ENCODE measurements around the gene AGAP1.

AGAP1 gene

GRCh38 chr2:235723371-235723770, 229.5 kb downstream of the AGAP1 start:
- ATAC-seq = no peak

GRCh38 chr2:235723811-235724465, 230.1 kb downstream of the AGAP1 start:
- ATAC-seq = no peak

GRCh38 chr2:235725016-235725489, 231.2 kb downstream of the AGAP1 start:
- ATAC-seq = no peak

GRCh38 chr2:235725841-235726240, 232.0 kb downstream of the AGAP1 start:
- no peak for ATAC-seq

- ATAC-seq = no peak
Measured at GRCh38 chr2:235726554-235726953, 232.7 kb downstream of the AGAP1 start.

GRCh38 chr2:235727174-235727573, 233.3 kb downstream of the AGAP1 start:
- no peak for ATAC-seq

- no peak for ATAC-seq
Measured at GRCh38 chr2:235727891-235728799, 234.3 kb downstream of the AGAP1 start.

- ATAC-seq = no peak
Measured at GRCh38 chr2:235728800-235729556, 235.1 kb downstream of the AGAP1 start.

- no peak for ATAC-seq
Measured at GRCh38 chr2:235729557-235729947, 235.7 kb downstream of the AGAP1 start.

- no peak for ATAC-seq
Measured at GRCh38 chr2:235730115-235730514, 236.3 kb downstream of the AGAP1 start.

GRCh38 chr2:235733761-235734160, 239.9 kb downstream of the AGAP1 start:
- ATAC-seq = no peak

- no peak for ATAC-seq
Measured at GRCh38 chr2:235734168-235734567, 240.3 kb downstream of the AGAP1 start.

- no peak for ATAC-seq
Measured at GRCh38 chr2:235734688-235735231, 240.9 kb downstream of the AGAP1 start.

GRCh38 chr2:235737396-235737795, 243.6 kb downstream of the AGAP1 start:
- ATAC-seq = no peak

- no peak for ATAC-seq
Measured at GRCh38 chr2:235737840-235738239, 244.0 kb downstream of the AGAP1 start.

GRCh38 chr2:235739704-235740415, 246.0 kb downstream of the AGAP1 start:
- ATAC-seq = no peak

GRCh38 chr2:235740821-235741220, 247.0 kb downstream of the AGAP1 start:
- ATAC-seq = no peak

- no peak for ATAC-seq
Measured at GRCh38 chr2:235744161-235744560, 250.3 kb downstream of the AGAP1 start.

- ATAC-seq = no peak
Measured at GRCh38 chr2:235745597-235745996, 251.8 kb downstream of the AGAP1 start.

- ATAC-seq = peak in 1 of 2 donors; percentile 49
Measured at GRCh38 chr2:235746257-235746934, 252.6 kb downstream of the AGAP1 start.

- ATAC-seq = no peak
Measured at GRCh38 chr2:235747001-235747785, 253.3 kb downstream of the AGAP1 start.

Data from activated CD4-positive, CD25-positive, alpha-beta regulatory T cell treated with anti-CD3 and anti-CD28 coated beads, Interleukin-2, amount 50 U/mL, for 24 hours (primary cell).